A204.1 (cell line): ENCODE results near the gene DOCK4.

Experiments used
- FAIRE-seq: peaks from 2 replicates; lab custom pipeline; 2012; peaks lifted over from hg19 to GRCh38; lab: Jason Lieb, UNC

Gene DOCK4

DNA sequence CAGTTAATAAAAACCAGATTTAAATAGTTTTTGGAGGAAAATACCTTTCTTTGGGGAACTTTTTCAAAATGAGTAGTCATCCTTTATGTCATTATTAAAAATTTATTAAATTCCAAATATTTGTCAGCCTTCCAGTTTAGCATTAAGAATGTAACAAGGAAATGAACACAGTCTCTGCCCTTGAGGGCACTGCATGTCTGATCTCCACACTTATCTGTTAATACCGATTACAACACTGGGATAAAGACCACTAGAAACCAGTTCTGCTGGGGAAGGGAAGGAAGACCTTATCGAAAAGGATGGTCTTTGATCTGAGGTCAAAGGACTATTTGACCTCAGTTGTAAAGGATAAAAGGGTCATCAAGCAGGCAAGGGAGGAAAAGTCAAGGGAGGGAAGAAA is 320.0 kb downstream of the DOCK4 start:
- FAIRE-seq: no peak

DNA sequence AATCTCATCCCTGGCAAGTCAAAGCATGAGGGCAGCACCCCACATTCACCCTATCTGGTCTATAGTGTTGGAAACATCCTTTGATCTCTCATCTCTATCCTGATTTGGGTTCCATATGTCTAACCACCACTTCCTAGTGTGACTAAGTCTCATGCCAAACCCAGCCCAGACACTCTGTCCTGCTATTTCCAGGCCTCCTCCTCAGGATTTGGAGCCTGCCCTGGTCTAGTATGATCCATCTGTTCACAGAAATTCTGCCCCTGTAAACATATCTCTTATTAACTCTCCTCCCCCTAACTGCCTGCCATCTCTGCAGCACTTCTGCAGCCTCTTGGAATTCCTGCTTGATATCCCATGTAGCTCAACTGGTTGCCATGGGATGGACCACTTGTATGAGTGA is 323.0 kb downstream of the DOCK4 start:
- no peak for FAIRE-seq

DNA sequence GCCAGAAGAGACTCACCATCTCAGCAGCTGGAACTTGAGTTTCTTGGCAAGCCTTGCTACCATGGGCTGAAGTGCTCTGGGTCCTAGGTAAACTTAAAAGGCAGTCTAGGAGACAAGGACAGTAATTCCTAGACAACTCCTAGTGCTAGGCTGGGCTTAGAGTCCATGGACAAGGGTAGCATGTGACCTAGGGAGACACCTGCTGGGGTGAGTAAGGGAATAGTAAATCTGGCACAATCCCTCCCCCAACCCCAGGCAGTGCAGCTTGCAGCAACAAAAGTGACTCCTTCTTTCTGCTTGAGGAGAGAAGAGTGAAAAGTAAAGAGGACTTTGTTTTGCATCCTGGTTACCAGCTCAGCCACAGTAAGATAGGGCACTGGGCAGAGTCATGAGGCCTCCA is 327.4 kb downstream of the DOCK4 start:
- no peak for FAIRE-seq

DNA sequence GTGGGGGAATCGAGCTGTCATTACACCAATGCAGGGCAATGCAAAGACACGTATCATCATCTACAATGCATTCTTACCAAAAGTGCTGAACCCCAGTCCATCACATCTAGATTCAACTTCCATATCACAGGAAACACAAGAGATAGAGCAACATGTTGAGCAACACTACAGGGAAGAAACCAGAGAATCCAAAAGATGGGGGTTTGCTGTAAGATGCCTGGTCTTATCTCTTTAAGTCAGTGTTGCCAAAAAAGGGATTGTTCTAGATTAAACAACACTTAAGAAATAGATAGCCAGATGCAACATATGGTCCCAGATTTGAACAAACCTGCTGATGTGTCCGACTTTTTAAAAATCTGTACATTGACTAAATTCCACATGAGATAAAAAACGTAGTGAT is 328.3 kb downstream of the DOCK4 start:
- FAIRE-seq: no peak

DNA sequence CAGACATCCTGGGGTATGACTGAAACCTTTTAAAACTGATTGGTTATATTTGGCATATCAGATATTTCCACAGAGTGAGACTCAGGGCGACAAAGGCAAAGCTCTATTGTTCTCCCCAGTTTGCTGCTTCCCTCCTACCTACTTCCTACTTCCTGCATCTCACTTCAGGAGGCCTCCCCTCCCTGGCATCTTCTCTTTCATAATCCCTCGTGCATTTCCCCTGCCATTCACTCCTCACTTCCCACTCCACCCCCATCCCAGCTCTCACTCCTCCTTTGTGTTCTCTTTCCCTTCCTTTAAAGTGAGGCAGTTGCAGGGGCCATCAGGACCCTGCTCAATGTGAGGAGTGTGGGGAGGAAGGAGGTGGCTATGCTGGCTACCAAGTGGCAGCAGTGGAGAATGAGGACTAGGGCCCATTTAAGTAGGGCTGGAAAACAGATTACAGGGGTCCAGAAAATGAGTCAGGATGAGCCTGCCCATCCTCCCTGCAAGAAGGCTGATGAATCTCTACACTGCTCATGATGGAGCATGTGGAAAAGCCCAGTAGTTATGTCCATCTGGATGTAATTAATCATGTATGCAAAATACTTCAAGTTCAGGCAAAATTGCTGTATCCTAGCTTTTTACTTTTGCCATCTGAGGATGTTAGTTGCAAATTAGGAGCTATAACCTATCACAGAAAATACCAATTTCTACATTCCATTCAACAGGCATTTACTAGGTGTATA is 332.1 kb downstream of the DOCK4 start:
- no peak for FAIRE-seq

DNA sequence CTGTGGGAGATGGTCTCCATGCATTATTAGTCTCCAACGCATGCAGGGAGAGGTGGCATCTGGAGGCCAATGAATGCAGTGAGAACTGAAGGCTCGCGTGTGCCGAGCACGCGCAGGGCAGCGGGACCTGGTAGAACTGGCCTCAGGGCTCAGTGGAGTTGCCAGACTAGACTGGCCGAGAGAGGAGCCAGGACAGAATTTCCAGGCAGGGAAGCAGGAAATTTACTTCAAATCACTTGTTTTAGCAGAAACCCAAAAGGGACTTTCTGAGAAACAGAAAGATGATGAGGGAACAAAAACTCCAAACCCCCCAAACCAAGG is 332.9 kb downstream of the DOCK4 start:
- no peak for FAIRE-seq

DNA sequence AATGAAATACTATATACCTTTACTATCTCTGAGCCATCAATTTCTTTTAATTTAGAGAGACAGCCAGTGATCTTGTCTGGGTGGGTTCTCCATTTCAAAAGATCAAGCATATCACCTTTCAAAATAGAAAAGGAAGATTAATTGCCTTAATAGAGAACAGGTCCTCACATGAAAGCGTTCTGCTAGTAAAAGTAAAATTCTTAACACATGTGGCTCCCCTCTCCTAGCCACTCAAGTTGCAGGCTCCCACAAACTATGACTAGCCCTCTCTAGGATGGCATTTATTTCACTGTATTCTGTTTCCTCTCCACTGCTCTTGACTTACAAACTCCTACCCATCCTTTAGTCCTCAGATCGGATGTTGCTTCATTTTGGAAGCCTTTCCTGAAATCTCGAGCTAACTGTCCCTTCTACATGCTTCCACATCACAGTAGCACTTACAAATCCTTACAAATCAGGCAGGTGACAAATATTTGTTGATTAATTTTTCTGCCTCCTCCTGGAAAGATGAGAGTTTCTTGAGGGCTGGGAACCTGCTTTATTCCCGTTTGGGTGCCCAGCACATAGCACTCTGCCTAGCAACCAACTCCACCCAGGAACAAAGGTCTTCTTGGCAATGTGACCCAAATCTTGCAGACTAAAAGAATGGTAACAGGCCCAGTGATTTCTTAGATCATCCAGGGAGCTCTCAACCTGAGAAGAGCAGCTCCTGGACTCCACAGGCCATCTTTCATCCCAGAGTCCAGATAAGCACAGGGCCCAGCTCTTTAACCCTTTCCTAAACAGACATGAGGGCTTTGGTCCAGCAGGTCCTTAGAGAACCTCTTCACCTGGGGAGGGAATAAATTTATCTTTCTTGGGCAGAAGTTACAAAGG is 333.5 kb downstream of the DOCK4 start:
- FAIRE-seq: no peak

DNA sequence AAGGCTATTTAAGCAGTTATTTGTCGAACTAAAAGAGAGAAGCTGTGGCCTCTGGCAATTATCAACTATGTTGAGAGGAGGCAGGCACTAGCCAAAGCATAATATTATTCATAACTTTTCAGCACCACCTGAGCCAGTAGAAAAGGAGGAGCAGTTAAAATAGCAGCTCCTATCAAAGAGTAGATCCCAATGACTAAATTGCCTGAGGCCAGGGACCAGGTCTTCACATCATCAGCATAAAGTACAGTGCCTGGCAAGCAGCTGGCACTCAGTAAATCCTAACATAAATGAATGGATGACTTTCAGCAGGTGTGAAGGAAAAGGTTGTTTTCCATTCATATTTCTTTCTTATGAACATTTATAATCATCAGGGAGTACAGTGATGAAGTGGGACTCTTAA is 334.9 kb downstream of the DOCK4 start:
- no peak for FAIRE-seq

DNA sequence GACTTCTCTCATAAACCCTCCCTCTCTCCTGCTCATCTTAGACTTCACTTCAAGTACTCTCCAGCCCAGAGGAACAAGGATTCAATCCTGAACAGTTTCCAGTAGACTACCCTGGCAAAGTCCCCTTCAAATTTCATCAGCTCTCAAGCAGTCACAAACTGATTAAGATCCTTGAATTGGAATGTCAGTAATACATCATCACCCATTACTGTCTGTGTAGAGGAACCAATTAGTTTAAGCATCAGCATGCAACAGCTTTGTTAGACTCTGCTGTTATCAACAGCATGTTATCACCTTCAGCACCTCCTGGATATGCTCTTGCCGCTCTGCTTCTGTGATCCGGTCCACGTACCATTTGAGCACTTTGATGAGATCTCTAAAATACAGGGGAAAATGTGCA is 336.9 kb downstream of the DOCK4 start:
- FAIRE-seq: no peak

DNA sequence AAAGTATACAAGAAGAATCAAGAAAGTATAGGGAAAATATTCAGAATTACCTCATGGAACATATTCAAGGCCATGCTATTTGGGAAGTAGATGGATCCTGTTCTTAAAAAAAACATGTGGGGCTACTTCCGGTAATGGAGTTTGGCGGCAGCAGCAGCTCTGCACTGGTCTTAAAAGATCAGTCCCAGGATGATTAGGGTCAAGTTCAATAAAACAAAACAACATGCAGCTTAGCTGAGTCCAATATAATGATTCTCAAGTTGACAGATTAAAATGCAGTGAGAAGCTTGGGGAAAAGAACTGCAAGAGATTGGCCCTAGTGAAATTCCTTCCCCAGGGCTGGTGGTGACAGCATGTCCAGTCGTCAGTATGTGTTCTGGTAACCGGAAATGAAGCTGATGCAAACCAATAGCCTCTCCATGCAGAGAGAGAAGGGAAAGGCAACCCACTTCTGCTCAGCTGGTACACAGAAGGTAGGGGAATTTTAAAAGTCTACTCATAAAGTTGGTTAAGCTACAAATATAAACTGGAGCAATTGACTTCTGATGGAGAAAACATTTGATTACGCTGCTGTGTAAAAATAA is 338.8 kb downstream of the DOCK4 start:
- FAIRE-seq: no peak

DNA sequence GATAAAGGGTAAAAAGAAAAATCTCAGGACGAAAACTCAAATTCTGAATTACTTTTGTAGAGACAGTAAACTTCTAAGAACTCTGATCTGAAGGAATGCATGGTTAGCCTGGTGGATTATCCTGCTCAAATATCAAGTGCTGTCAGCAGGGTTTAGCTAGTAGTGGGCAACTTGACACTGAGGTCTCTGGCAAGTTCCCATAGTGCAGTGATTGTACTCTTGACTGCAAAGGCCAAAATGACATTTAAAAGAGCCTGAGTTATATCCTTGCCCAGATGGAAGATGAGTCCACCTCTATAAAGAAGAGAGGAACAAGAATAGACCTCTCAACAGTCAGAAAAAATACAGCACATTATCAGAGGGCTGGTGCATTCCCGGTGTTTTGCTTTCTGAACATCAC is 339.4 kb downstream of the DOCK4 start:
- no peak for FAIRE-seq

DNA sequence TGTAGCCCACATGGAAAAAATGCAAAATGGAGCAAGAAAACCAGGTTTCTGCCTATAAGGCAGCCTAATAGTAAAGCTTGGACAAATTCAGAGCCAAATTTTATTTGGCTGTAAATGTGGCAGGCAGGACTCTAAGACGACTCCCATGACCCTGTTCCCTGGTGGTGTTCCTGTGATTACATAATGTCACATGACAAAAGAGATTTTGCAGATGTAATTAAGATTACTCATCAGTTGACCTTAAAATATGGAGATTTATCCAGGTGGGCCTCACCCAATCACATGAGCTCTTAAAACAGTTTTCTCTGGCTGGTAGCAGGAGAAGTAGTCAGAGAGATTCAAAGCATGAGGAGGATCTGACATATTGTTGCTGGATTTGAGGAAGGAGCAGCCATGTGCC is 340.8 kb downstream of the DOCK4 start:
- FAIRE-seq: no peak

DNA sequence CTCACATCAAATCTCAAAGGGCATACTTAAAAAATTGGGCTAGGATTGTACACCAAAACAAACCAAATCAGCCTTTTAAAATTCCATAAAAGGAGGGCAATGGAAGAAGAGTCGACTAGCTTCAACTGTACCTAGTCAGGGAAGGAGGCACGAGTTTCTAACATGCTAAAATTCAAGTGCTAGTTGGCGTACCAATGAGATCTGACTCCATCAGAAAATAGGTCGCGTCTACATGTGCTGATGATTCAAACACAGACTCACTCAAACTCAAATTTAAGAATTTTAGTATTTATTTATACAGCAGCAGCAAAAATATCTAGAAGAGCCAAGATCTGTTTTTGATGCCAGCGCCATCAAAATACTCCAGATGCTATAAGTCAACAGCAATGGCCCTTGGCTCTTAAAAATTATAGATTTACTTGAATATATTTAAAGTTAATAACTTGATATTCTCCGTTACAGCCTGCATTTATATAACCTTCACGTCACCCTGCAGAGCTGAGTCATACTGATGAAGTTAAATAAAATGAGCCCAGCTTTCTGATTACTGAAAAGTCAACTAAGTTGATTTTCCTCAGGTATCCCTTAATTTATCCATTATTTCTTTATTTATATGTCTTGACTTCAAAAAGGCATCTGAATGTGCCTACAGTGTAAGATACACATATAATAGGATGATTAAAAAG is 341.8 kb downstream of the DOCK4 start:
- no peak for FAIRE-seq

DNA sequence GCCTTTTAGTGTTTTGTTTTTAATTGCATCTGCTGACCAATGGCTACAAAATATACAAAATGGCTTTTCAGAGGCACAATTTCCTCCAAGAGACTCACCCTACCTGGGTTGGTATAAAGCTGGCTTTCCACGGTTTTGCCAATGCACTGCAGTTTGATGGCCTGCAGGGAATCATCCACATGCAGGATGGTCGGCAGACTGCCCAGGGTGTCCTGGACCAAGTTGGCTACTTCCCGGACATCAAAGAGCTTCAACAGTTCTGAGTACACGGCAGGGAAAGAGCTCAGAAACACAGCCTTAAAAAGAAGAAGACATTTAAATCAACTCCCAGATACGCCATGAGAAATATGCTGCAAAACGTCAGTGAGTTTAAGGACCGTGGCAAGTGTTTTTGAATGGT is 342.9 kb downstream of the DOCK4 start:
- FAIRE-seq: no peak

DNA sequence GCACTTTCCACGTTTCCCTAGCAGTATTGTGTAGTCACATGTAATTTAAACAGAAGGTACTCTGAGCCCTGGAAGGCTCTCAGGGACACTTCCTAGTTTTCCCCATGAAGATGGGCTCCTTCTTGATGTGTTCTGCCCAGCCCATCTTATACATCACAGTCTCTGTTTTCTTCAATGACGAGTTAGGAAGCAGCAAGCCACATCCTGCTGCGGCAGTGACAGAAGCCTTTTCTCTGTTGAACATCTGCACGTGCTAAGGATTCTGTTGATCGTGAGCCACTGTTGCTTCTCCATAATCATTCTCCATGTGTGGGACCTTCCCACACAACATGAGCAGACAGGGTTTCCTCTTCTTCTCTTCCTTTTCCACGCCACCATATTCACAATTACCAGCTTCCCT is 346.0 kb downstream of the DOCK4 start:
- no peak for FAIRE-seq

DNA sequence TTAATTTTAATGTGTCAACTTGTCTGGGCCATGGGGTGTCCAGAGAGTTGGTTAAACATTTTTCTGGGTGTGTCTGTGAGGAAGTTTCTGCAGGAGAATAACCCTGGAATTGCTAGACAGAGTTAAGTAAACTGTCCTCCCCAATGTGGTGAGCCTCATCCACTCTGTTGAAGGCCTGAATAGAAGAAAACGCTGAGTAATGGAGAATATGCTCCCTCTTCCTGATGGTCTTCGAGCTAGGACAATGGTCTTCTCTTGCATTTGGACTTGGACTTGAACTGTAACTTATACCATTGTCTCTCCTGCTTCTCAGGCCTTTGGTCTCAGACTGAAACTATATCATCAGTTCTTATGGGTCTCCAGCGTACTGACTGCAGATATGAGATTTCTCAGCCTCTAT is 347.9 kb downstream of the DOCK4 start:
- FAIRE-seq: no peak

DNA sequence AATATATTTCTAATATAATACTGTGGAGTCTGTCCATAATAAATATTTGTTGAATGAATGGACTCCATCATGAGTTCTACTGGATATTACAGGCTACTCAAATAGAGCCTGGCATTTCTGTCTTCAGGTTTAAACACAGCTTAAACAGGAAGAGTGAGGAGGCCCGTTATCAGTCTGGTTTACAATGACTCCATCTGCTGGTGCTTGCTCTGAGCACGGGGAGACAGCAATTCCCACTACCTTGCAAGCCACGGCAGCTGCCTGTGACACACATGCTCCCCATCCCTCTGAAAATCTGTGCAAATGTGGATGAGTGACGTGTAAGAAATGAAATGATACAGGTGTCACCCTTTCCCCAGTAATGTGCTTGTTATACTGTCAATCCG is 350.4 kb downstream of the DOCK4 start:
- FAIRE-seq: no peak

DNA sequence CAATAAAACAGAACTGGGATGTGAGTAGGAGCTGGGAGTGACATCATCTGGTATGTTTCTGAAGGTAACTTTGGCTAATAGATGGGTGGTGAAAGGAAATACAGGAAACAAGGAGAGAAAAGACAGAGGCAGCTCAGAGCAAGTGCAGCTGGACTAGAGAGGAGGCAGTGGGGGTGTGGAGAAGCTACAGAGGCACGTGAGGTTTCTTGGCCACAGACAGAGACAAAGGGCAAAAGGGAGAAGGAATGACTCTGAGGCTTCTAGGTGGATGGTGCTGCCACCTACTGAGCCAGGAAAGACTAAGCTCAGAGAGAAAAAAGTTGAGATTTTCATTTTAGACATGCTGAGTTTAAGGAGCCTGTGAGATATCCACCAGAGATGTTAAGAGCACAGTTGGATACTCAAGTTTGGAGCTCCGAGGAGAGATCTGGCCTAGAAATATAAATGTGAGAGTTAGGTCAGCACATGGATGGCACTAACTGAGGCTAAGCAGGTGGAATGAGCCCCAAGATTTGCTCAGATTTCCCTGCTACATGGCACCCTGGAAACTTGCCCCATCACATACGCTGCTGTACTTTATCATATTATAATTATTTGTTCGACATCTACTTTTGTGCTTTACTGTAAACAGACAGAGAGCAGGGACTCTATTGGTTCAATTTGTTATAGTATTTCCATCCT is 350.9 kb downstream of the DOCK4 start:
- FAIRE-seq: no peak

DNA sequence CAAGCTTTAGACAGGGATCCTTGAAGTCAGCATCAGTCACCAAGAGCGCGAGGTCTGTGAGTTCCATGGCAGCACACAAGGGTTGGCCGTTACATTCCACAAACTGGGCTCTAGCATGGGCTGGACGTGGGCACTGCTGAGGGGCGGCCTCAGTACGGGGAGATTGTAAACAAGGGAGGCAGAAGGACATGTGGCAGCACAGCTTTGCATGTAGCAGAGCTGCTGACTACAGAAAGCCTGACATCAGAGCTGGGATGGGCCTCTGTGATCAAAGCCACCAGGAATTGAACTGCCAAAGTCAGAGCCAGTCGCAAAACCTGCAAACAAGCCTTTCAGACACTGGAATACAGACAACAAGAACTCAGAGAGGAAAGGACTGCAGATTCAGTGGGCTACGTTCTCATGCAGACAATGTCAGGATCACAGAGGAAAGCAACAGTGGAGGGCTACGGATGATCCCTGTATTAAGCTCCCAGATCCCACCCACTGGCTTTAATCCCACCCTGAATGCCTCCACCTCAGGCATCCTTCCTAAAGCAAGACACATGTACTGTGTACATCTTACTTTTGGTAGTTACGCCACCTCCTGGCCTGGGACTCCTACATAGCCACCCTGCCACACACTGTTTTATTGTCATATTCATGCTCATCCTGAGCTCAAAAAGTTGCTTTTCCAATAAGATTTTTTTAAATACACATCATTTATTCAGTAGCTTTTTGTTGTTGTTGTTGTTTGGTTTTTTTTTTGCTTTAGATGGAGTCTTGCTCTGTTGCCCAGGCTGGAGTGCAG is 352.8 kb downstream of the DOCK4 start:
- no peak for FAIRE-seq

DNA sequence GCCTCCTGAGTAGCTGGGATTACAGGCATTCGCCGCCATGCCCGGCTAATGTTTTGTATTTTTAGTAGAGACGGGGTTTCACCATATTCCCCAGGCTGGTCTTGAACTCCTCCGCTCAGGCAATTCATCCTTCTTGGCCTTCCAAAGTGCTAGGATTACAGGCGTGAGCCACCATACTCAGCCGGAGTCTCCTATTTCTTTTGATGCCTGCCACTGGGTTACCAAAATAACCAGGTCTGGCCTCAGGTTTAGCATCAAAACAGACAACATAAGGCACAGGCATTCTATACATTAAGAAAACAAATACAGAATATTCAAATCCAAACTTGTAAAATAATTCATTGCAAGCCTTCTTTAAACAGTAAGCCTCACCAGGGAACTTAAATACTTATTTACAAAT is 354.1 kb downstream of the DOCK4 start:
- FAIRE-seq: no peak

DNA sequence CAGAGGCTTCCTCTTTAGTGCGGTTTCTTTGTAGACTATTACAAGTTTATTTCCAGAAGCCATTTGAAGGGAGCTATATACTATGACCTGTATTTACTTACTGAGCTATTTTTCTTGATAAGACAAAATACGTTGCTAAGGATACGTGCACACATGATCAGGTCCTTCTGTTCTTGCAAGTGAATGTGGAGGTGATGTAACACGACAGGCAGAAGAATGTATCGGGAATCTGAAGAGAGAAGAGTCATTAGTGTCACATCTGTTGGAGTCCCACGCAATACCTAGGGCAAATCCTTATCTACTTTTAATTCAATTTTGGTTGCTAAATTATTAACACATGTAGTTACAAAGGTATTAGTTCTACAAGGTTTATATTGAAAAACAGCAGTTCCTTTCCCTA is 359.3 kb downstream of the DOCK4 start:
- FAIRE-seq: no peak

DNA sequence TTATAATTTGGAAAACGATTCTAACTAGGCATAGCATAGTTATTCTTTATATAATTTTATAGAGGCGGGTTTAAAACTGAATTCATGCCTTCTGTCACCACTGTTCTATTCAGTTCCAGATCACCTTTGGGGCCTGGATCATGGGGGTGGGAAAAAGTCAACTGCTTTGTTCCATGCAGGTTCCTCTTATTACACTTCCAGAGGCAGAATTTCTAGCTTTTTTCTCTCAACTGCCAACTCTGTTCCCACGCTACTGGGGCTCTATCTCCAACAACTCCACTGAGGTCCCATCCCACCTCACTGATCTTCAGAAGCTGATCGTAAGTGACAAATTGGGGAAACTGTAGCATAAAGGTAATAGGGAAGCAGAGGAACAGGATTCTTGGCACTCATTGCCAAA is 360.3 kb downstream of the DOCK4 start:
- FAIRE-seq: no peak
